Activated T-cell treated with anti-CD3 and anti-CD28 coated beads for 48 hours (primary cell): Measurements from ENCODE around the gene TEX36.
"Not testable (repeated sequence)": the region's sequence is repeated elsewhere in the genome, so short reads cannot be mapped to it uniquely, and the experiment has no call there.

ENCODE experiments used
- DNase-seq: peaks from one replicate; pipeline ENCODE4 v3.0.0-alpha.2; 2020; ENCODE audit warnings: low read depth

The TEX36 gene, protein sequence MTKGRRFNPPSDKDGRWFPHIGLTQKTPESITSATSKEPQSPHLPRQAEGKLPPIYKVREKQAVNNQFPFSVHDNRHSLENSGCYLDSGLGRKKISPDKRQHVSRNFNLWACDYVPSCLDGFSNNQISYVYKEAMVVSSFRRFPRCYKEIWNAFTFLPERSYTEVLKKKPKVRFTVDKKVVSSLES

GRCh38 chr10:125683063-125683462, at the start of gene TEX36:
TSS of gene TEX36 (minus strand) at chr10:125683163. CDS start at chr10:125682989, 174 bp downstream.
- DNase-seq = no peak

GRCh38 chr10:125727436-125727835, 44.5 kb upstream of the TEX36 start:
- no peak for DNase-seq

DNA sequence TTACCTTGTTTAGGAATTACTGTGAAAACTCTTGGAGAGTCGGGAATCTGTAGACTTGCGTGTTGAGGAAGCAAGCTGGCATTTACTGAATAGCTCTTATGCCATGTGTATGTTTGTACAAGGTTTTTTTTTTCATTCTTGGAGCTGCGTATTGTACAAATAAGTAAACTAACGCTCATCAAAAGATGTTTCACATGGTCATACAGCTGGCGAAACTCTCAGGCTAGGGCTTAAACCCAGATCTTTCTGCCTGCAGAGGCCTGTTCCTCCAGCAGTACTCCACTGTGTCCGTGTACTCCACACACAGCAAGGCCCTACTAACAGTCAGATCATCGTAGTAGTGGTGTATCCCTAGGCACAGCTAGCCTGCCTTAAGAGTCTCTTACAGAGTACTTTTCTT, 44.0 kb upstream of the TEX36 start:
- DNase-seq = no peak

DNA sequence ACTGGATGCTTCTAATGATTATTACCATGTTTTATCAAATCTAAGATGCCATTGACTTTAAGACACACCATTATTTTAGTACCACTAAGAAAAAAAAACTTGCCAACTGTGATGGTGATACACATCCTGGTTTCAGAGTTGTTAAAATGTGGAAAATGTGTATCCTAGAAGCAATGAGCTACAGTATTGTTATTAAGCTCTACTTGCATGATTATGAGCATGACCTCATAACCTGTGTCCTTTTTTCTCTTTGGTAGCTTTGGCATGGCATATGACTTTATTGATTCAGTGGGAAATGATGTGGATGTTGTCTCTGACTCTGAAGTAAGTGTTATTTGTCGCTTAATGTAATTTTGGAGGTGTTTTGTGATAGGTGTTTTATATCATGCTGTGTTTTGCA, 39.8 kb upstream of the TEX36 start:
- DNase-seq = no peak

DNA sequence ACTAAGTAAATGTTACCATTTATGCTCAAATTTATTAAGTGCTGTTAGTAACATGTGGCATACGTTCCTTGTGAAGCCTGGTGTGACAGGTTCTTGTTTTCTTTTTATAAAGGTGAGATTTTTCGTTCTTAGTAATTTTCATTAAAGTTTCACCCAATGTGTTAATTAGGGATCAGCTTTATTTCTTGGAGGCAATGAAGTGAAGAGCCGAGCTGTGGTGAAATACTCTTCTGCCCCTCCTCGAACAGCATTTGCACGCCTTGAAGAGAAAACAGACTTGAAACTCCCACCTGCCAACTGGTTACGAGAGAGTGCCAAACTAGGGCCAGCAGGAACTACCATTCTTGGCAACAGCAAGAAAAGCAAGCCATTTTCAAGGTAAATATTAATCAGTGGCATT, 38.1 kb upstream of the TEX36 start:
- DNase-seq = no peak

DNA sequence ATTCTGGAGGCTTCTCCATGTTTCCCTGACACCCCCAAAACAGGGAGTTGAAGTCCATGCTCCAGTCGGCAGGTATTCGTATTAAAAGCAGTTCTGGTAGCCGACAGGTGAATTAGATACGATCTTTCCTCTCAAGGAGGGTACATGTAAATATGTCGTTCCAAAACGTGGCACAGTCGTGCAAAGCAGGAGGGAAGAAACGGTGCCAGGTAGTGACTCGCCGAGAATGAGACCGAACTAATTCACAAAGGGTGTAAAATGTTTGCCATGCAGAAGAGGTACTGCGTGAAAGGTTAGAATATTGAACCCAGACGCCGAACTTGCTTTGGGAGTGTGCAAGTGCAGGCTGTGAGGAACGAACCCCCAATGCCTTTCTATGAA, 37.0 kb upstream of the TEX36 start:
- DNase-seq = no peak

DNA sequence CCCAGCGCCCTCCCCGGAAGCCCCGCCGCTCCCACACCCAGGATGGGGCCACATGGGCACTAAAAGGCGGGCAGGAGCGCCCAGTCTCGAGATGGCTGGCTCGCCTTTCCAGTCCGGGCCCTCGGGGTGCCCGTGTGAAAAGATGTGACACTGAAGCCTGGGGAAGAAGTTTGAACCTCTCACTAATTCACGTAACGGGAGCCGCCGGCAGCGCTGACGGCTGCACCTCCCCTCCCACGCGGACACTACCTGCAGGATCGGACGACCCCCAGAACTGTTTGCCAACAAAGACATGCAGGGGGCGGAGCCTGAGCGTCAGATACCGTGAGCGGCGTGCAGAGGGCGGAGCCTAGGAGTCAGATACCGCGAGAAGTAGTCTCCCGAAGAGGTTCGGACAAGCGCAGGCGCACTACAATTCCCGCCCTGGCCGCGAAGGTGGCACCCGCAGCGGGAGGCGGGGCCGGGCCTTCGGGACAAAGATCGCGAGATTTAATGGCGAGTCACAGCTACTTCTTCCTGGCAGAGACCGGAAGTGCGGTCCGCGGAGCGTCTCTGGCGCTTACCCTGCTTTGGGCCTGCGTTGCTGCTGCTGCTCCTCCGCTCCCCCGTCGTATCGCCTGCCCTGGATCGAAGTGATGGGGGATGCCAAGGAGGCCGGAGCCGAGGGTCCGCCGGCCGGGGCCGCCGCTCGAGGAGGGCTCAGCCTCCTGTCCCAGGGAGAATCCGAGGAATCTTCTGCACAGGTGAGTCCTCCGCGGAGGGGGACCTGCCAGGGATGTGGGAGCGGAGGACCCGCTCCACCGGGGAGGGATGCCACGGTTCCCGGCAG, 36.4 kb upstream of the TEX36 start, which contains the start of gene EDRF1:
EDRF1 (plus strand) TSS at position 537 of the 829 bp plus-strand sequence; CDS start at position 636, 99 bp downstream.
- peak; percentile 98 for DNase-seq

DNA sequence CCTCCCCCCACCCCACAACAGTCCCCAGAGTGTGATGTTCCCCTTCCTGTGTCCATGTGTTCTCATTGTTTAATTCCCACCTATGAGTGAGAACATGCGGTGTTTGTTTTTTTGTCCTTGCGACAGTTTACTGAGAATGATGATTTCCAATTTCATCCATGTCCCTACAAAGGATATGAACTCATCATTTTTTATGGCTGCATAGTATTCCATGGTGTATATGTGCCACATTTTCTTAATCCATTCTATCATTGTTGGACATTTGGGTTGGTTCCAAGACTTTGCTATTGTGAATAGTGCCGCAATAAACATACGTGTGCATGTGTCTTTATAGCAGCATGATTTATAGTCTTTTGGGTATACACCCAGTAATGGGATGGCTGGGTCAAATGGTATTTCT, 31.8 kb upstream of the TEX36 start:
- not testable (repeated sequence) for DNase-seq

GRCh38 chr10:125711110-125711750, 28.3 kb upstream of the TEX36 start:
- DNase-seq = no peak

DNA sequence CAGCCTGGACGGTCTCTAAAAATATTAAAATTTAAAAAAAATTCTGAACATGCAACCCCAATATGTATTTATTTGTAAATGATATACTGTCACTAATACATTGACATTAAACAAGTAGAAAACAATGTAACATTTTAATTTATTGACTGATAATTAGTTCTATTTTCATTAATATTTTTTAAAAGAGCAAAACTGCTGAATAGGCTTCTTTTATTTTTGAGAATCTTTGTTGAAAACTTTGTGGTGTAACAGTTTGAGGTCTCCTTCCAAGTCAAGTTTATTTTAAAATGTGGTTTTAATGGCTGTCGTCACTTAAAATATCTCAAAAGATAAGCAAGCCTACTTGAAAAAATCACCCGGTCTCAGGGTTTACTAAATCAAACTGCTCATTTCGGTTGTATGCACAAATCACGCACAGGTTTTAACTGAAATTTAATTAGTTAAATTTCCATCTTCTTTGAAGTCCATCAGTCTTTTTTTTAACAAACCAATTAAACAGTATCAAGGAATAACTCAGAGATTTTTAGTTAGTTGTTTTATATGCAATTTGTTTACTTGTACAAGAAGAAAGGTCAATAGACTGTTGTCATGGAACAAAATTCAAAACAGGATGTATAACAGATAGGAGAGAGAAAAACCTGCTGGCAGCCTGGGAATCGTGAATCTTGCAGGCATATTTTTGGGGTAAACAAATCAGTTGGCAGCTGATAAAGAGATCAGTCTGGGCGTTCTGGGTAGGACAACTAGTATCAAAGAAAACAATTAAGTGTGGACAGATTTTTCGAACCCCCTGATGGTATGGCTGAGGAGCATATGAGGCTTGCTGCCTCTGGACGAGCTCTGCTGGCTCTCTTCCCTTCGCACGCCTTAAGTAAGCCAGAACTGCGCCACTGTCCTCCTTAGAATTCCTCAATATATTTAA, 26.9 kb upstream of the TEX36 start:
- no peak for DNase-seq

DNA sequence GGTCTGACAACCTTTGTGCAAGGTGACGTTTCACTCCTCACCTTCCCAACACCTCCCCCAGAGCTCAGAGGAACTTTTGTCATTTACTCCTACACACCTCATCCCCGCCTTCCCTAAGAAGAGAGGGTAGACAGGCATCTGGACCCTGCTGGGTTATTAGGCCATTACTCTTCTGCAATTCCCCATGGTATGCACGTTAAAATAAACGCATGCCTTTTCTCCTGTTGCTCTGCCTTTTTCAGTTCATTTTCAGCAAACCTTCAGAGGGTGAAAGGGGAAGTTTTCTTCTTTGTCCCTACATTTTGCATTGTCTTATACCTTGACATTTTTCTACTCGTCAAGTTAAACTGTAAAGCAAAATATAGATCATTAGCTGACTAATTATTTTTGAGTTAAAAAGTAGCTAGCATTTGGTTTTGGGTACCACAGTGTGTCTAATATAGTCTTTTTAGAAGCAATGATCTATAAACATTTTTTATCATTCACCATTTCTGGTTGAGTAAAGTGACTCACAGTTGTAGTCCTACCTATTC, 26.1 kb upstream of the TEX36 start:
- DNase-seq = no peak

GRCh38 chr10:125707541-125708468, 24.8 kb upstream of the TEX36 start:
- DNase-seq = no peak

GRCh38 chr10:125700355-125700911, 17.5 kb upstream of the TEX36 start:
- no peak for DNase-seq

DNA sequence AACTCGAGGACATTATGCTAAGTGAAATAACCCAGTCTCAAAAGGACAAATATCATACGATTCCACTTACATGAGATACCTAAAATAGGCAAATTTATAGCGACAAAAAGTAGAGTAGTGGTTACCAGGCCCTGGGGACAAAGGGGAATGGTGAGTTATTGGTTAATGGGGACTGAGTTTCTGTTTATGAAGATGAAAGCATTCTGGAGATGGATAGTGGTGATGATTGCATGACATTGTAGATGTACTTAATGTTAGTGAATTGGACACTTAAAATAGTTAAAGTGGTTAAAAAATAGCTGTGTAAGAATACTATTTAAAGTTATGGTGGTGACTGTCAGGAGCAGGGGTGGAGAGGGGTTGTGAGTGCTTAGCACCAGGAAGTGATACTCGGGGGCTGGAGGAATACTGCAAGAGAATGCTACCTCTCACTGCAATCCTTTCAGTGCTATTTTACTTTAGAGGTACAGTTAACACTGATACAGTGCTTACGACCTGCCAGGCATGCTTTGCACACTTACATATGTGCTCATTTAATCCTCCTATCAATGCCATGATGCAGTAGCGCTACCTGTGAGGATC, 16.7 kb upstream of the TEX36 start:
- DNase-seq = no peak

- DNase-seq = no peak
These were observed 15.6 kb upstream of the TEX36 start for GRCh38 chr10:125698481-125698998.

DNA sequence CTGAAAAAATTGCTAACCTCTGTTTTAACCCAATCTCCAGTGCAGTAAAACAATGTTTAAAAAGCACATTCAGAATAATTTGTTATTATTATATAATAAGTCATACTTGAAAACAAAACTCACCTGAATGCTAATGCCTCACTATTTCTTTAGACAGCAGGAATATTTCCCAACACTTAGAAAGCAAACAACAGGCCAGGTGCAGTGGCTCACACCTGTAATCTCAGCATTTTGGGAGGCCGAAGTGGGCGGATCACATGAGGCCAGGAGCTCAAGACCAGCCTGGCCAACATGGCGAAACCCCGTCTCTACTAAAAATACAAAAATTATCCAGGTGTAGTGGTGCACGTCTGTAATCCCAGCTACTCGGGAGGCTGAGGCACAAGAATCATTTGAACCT, 13.9 kb upstream of the TEX36 start:
- not testable (repeated sequence) for DNase-seq

DNA sequence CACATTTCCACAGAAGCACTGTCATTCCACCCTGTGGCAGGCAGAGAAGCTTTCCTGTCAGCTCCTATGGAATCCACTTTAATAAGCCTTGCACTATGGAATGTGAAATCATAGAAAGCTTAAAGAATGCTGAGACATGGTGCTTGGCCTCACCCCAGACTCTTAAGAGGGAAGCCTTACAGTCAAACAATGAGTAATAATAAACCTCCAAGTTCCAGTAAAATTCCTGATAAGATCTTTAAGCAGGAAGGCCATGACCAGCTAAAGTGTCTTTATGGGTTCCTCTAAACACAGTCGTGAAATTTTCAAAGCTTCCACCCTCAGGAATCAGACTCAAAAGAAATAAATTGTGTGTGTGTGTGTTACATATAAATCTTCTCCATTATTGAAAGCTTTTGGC, 11.9 kb upstream of the TEX36 start:
- no peak for DNase-seq

GRCh38 chr10:125693524-125693847, 10.5 kb upstream of the TEX36 start:
- no peak for DNase-seq

GRCh38 chr10:125692601-125693523, 9.9 kb upstream of the TEX36 start:
- DNase-seq = no peak
